ENCODE data around the gene RHBDL3.

DNA sequence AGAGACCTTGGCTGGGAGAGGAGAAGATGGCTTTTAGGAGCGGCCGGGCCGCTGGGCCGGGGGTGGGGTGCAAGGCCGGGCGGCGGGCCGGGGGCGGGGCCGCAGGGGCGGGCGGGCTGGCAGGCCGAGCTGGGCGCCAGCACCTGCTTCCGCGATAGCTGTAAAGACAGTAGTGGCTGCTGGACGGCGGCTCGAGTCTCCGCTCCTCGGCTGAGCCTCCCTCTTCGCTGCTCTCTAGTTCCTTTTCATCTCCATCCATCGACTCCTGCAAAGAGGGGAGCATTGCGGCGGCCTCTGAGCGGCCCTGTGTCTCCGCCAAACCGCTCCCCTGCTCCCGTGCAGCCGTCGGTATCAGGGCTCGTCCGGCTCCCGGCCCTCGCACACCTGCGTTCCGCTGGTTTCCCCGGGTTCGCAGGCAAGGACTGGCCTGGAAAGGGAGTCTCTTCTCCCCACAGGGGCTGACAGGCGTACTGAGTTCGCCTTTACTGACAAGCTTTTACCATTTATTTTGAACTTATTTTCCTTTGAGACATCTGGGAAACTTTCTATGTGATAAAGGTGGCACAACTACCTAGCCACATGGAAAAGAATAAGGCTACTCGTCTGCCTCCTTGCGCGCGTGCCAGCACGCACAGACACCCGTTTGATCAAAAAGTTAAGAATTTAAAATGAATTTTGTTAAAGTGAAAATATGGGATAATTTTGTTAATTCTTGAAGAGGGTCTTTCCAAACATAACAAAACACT is 76.4 kb downstream of the RHBDL3 start, which contains the start of gene C17orf75:
- TF ChIP-seq, protein P1, sequence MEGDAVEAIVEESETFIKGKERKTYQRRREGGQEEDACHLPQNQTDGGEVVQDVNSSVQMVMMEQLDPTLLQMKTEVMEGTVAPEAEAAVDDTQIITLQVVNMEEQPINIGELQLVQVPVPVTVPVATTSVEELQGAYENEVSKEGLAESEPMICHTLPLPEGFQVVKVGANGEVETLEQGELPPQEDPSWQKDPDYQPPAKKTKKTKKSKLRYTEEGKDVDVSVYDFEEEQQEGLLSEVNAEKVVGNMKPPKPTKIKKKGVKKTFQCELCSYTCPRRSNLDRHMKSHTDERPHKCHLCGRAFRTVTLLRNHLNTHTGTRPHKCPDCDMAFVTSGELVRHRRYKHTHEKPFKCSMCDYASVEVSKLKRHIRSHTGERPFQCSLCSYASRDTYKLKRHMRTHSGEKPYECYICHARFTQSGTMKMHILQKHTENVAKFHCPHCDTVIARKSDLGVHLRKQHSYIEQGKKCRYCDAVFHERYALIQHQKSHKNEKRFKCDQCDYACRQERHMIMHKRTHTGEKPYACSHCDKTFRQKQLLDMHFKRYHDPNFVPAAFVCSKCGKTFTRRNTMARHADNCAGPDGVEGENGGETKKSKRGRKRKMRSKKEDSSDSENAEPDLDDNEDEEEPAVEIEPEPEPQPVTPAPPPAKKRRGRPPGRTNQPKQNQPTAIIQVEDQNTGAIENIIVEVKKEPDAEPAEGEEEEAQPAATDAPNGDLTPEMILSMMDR (IDR thresholded peaks at IDR 0.05; ENCODE audit: low read length): no peak
- TF ChIP-seq EZH2 (optimal IDR thresholded peaks at IDR 0.05; ENCODE audit: low read depth, low read length): no peak
- TF ChIP-seq EZH2phosphoT487 (IDR thresholded peaks at IDR 0.05; ENCODE audit: low read length): no peak
